Measurements from ENCODE around the gene MEPCE. TPM values are rescaled to one million over a fixed set of nuclear protein-coding genes. Genes with fewer than 3 reads are reported as not detected.

The MEPCE gene
- total RNA-seq, 1 experiment from 2014 or later: 72.1 TPM

DNA sequence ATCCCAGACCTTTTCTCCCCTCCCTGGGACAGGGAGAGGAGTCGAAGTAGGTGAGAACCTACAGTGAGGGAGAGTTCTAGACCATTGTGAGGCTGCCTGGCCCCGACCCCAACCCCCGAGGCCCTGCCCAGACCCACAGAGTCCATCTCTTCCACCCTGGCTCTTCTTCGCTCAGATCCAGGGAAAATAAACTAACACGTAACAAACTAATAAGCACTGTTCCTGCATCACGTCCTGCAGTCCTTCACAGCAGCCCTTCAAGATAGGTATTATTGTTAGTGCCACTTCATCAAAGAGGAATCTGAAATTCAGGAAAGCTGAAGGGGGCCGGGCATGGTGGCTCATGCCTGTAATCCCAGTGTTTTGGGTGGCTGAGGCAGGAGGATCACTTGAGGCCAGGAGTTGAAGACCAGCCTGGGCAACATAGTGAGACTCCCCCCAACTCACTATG is 34.6 kb downstream of the MEPCE start, which contains the start of gene SPACDR:
SPACDR (minus strand) TSS at position 51 of the 451 bp plus-strand sequence. CDS start 235 bp downstream, outside the sequence.
- H3K36me3 ChIP-seq (ENCODE audit: control insufficient read depth, insufficient read depth, low read length): no peaks in the 10 kb centered on the region
- DNase-seq (ENCODE audit: low read depth, low spot score): no peak
- in situ Hi-C loops (cut with HindIII; ENCODE audit: low pct_unique_long_range_greater_than_20kb, low sequenced_read_pairs) (no loop called here), intact Hi-C loops (cut with micrococcal nuclease; ENCODE audit: unreplicated experiment) (no loop called here)
- no peaks in the 10 kb centered on the region for H3K9me3 ChIP-seq (ENCODE audit: control insufficient read depth, insufficient read depth, low read depth, low read length)
- no peaks in the 10 kb centered on the region; the same call in none of the 2 replicates for H3K4me1 ChIP-seq (ENCODE audit: control insufficient read depth, insufficient read depth, low read length)
- no TSS peak for BruUV-seq (replicated peaks)
- ATAC-seq: no peak
- TF ChIP-seq, protein P1, sequence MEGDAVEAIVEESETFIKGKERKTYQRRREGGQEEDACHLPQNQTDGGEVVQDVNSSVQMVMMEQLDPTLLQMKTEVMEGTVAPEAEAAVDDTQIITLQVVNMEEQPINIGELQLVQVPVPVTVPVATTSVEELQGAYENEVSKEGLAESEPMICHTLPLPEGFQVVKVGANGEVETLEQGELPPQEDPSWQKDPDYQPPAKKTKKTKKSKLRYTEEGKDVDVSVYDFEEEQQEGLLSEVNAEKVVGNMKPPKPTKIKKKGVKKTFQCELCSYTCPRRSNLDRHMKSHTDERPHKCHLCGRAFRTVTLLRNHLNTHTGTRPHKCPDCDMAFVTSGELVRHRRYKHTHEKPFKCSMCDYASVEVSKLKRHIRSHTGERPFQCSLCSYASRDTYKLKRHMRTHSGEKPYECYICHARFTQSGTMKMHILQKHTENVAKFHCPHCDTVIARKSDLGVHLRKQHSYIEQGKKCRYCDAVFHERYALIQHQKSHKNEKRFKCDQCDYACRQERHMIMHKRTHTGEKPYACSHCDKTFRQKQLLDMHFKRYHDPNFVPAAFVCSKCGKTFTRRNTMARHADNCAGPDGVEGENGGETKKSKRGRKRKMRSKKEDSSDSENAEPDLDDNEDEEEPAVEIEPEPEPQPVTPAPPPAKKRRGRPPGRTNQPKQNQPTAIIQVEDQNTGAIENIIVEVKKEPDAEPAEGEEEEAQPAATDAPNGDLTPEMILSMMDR (IDR thresholded peaks at IDR 0.05): no peak
- TF ChIP-seq SIN3A (IDR thresholded peaks at IDR 0.05; ENCODE audit: borderline replicate concordance, insufficient read depth, low read depth, low read length) (no peak), POLR2AphosphoS5 (IDR thresholded peaks at IDR 0.05; ENCODE audit: low read depth, low read length) (no peak), TCF7L2 (IDR thresholded peaks at IDR 0.05; ENCODE audit: low read depth, low read length) (no peak), REST (IDR thresholded peaks at IDR 0.05; ENCODE audit: insufficient read depth in 1 of 2, low read depth in 2 of 2, low read length in 1 of 2) (no peak)
- H3K4me3 ChIP-seq (ENCODE audit: low read depth in 2 of 2, low read length in 2 of 2): no peak within 1 kb of the TSS
- CTCF ChIA-PET: no interaction called here
- H3K27ac ChIP-seq (ENCODE audit: low read length): no peak within 1 kb of the TSS
- POLR2A ChIA-PET: no interaction called here
- no peaks in the 10 kb centered on the region for H3K27me3 ChIP-seq (ENCODE audit: control insufficient read depth, insufficient read depth, low read length)

GRCh38 chr7:100464791-100465190 is 35.2 kb downstream of the MEPCE start:
- Histone ChIP-seq H3K27ac (ENCODE audit: low read length) (no peak overlapping the region), H3K9me3 (ENCODE audit: control insufficient read depth, insufficient read depth, low read depth, low read length) (no peaks in the 10 kb centered on the region), H3K4me3 (ENCODE audit: low read depth in 2 of 2, low read length in 2 of 2) (no peak overlapping the region), H3K4me1 (ENCODE audit: control insufficient read depth, insufficient read depth, low read length) (peaks cover 5% of the 10 kb centered on the region), H3K36me3 (ENCODE audit: control insufficient read depth, insufficient read depth, low read length) (no peaks in the 10 kb centered on the region), H3K27me3 (ENCODE audit: control insufficient read depth, insufficient read depth, low read length) (no peaks in the 10 kb centered on the region)
- no TSS peak for BruUV-seq (replicated peaks)
- CTCF ChIA-PET: interaction anchor here (0.6 to 0.9 kb wide), 2 partner anchors 61 to 228 kb away, joined by 9 to 10 read pairs; no protein-coding TSS in a partner anchor
- POLR2A ChIA-PET: interaction anchor here (0.6 to 0.7 kb wide), 3 partner anchors 36 to 411 kb away, joined by 3 to 8 read pairs (median 4); partner anchors contain the start of gene ZCWPW1
- intact Hi-C loops (cut with micrococcal nuclease; ENCODE audit: unreplicated experiment) (no loop called here), in situ Hi-C loops (cut with HindIII; ENCODE audit: low pct_unique_long_range_greater_than_20kb, low sequenced_read_pairs) (no loop called here)
- DNase-seq (ENCODE audit: low read depth, low spot score) (no peak), ATAC-seq (no peak)
- TF ChIP-seq POLR2AphosphoS5 (IDR thresholded peaks at IDR 0.05; ENCODE audit: low read depth, low read length): no peak
- TF ChIP-seq, protein P1 (IDR thresholded peaks at IDR 0.05): no peak
- TF ChIP-seq REST (IDR thresholded peaks at IDR 0.05; ENCODE audit: insufficient read depth in 1 of 2, low read depth in 2 of 2, low read length in 1 of 2): no peak
- no peak for TF ChIP-seq SIN3A (IDR thresholded peaks at IDR 0.05; ENCODE audit: borderline replicate concordance, insufficient read depth, low read depth, low read length)
- TF ChIP-seq TCF7L2 (IDR thresholded peaks at IDR 0.05; ENCODE audit: low read depth, low read length): no peak
